Neutrophil (primary cell): ENCODE measurements around the gene PCDHGA2.
"Not testable (repeated sequence)": the region's sequence is repeated elsewhere in the genome, so short reads cannot be mapped to it uniquely, and the experiment has no call there.

ENCODE experiments used
- H3K27ac ChIP-seq: fragments of 200-600 bp; sonication (generic); 2 replicates; pipeline ENCODE4 v1.5.1; 2016; ENCODE audit warnings: mild to moderate bottlenecking, moderate library complexity
- H3K27me3 ChIP-seq: fragments of 200-600 bp; sonication (generic); 2 replicates; pipeline ENCODE4 v1.6.0; 2016; ENCODE audit warnings: mild to moderate bottlenecking
- H3K36me3 ChIP-seq: fragments of 200-600 bp; sonication (generic); 2 replicates; pipeline ENCODE4 v1.5.1; 2017
- H3K4me1 ChIP-seq, 2 experiments: fragments of 200-600 bp in 1 of 2; sonication (generic) in 1 of 2; 1 replicate in 1 of 2; 2 replicates in 1 of 2; pipeline versions ENCODE4 v1.5.1 to v1.6.1; 2013 to 2016; ENCODE audit warnings: low read depth in 1 of 2, low read length in 1 of 2, mild to moderate bottlenecking in 1 of 2, moderate library complexity in 1 of 2; ENCODE audit not compliant: control insufficient read depth in 1 of 2, insufficient read depth in 1 of 2
- H3K4me3 ChIP-seq, 2 experiments: fragments of 200-600 bp in 1 of 2; sonication (generic) in 1 of 2; 1 replicate in 1 of 2; 2 replicates in 1 of 2; pipeline ENCODE4 v1.5.1; 2013 to 2016; ENCODE audit warnings: low read depth in 1 of 2, low read length in 1 of 2, mild to moderate bottlenecking in 1 of 2, moderate library complexity in 1 of 2
- H3K9me3 ChIP-seq: fragments of 200-600 bp; sonication (generic); 2 replicates; pipeline ENCODE4 v1.5.1; 2016
- TF ChIP-seq, protein P1 (sequence below): fragments of 200-600 bp; sonication (generic); IDR thresholded peaks from 2 replicates; pipeline ENCODE4 v1.5.1; 2016; ENCODE audit warnings: antibody characterized with exemption

PCDHGA2 gene

DNA sequence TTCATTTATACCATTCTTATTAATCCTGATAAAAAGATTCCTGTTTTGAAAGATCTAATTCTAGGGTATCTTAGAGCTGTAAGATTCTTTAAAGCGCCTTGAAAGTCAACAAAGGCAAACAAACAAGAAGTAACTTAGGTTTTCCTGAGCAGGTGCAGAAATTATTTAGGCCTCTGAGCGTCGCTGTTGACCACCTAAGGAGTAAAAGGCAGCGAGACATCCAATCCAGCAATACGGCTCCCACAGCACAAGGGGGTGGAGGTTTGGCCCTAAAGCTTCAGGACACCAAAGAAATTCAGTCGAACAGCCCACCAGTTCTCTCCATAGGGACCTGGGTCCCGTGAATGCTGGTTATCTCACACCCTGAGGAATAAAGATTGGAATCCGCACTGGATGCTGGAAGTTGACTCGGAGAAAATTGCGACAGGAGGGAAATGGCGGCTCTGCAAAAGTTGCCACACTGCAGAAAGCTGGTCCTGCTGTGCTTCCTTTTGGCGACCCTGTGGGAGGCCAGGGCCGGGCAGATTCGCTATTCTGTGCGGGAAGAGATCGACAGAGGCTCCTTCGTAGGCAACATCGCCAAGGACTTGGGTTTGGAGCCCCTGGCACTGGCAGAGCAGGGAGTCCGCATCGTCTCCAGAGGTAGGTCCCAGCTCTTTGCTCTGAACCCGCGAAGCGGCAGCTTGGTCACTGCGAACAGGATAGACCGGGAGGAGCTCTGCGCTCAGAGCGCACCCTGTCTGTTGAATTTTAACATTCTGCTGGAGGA is at the start of gene PCDHGA2:
Gene PCDHGA2, plus strand, starts transcription at position 223 of the 769 bp plus-strand sequence.
- Histone ChIP-seq H3K4me3 (no peak within 1 kb of the TSS), H3K27me3 (peaks cover 100% of the 10 kb centered on the region), H3K27ac (no peak within 1 kb of the TSS), H3K36me3 (no peaks in the 10 kb centered on the region), H3K4me1 (no peaks in the 10 kb centered on the region), H3K9me3 (peaks cover 11% of the 10 kb centered on the region)
- TF ChIP-seq, protein P1, sequence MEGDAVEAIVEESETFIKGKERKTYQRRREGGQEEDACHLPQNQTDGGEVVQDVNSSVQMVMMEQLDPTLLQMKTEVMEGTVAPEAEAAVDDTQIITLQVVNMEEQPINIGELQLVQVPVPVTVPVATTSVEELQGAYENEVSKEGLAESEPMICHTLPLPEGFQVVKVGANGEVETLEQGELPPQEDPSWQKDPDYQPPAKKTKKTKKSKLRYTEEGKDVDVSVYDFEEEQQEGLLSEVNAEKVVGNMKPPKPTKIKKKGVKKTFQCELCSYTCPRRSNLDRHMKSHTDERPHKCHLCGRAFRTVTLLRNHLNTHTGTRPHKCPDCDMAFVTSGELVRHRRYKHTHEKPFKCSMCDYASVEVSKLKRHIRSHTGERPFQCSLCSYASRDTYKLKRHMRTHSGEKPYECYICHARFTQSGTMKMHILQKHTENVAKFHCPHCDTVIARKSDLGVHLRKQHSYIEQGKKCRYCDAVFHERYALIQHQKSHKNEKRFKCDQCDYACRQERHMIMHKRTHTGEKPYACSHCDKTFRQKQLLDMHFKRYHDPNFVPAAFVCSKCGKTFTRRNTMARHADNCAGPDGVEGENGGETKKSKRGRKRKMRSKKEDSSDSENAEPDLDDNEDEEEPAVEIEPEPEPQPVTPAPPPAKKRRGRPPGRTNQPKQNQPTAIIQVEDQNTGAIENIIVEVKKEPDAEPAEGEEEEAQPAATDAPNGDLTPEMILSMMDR = no peak

DNA sequence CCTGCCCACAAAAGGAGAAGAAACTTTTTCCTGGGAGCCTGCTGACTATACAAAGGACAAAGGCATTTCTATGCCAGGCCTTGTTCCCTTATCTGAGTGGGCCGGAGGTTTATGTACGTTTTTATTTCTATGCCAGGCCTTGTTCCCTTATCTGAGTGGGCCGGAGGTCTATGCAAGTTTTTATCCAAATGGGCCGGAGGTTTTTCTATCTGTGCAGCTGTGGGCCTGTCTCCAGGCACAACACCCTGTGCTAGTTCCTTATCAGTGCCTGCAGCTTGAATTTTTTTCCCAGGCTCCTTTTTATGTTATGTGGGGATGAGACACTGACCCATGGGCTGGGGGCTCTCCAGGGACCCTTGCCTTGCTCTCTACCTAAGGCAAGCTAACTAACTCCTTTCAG is 40.2 kb upstream of the PCDHGA2 start:
- no peaks in the 10 kb centered on the region for H3K36me3 ChIP-seq
- no peaks in the 10 kb centered on the region for H3K4me1 ChIP-seq
- peaks cover 46% of the 10 kb centered on the region for H3K9me3 ChIP-seq
- H3K27me3 ChIP-seq = no peaks in the 10 kb centered on the region
- H3K4me3 ChIP-seq = no peak overlapping the region
- no peak overlapping the region for H3K27ac ChIP-seq
- TF ChIP-seq, protein P1 = no peak

DNA sequence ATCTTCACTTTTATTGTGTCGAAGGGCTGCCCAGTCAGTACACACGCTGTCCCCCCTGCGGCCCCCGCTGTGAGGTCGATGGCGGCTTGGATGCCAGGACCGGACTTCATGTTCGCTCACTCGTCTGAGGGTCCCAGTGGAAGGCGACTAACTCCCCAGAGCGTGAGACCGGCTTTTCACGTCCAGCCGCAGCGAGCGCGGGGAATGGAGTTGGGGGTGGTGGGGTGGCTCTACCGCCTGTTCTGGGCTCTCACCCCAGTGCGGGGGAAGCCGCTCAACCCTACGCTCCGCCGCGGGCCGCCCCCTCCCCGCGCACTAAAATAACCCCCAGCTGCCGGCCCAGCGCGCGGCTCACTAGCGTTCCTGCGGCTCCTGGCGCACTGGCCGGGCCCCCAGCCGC is 34.8 kb upstream of the PCDHGA2 start, which contains the start of gene SLC25A2:
Gene SLC25A2, minus strand, starts transcription at position 294 of the 400 bp plus-strand sequence. Its CDS starts 184 bp downstream, at position 110.
- H3K9me3 ChIP-seq = peaks cover 68% of the 10 kb centered on the region
- TF ChIP-seq, protein P1 = no peak

DNA sequence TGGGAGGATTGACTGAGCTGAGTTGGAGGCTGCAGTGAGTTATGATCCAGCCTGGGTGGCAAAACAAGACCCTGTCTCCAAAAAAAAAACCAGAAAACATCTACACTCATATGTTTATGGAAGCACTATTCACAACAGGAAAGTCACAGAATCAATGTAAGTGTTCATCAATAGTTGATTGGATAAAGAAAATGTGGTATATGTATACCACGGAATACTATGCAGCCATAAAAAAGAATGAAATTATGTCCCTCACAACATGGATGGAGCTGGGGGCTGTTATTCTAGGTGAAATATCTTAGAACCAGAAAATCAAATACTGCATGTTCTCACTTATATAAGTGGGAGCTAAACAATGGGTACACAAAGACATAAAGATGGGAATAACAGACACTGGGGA is 31.9 kb upstream of the PCDHGA2 start:
- Histone ChIP-seq H3K4me3 (no peak overlapping the region), H3K9me3 (peaks cover 47% of the 10 kb centered on the region)
- TF ChIP-seq, protein P1 = no peak

More for the DNA sequence above, 34.8 kb upstream of the PCDHGA2 start, which contains the start of gene SLC25A2:
- H3K4me3 ChIP-seq = no peak within 1 kb of the TSS
- H3K27me3 ChIP-seq = no peaks in the 10 kb centered on the region
- H3K27ac ChIP-seq = no peak within 1 kb of the TSS
- H3K4me1 ChIP-seq = no peaks in the 10 kb centered on the region
- H3K36me3 ChIP-seq = no peaks in the 10 kb centered on the region

DNA sequence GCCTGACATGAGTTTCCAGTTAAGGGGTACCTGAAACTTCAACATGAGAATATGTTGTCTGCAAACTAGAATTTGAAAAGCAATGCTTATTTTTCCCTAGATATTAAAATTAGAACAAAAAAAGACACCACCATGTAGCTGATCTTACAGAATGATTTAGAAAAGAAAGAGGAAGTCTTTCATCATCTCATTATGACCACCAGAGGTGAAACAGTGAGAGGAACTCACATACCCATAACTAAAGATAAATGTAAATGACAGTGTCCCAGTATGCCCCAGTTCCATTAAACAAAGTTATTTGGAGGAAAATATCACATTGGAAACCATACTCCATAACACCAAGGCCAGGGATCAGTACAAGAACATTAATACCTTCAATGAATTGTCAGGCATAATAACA is 24.8 kb upstream of the PCDHGA2 start:
- Histone ChIP-seq H3K36me3 (no peaks in the 10 kb centered on the region), H3K4me1 (no peaks in the 10 kb centered on the region), H3K27me3 (no peaks in the 10 kb centered on the region), H3K27ac (no peak overlapping the region), H3K9me3 (peaks cover 27% of the 10 kb centered on the region), H3K4me3 (no peak overlapping the region)
- TF ChIP-seq, protein P1 = no peak

More for the DNA sequence above, 31.9 kb upstream of the PCDHGA2 start:
- H3K27ac ChIP-seq = no peak overlapping the region
- H3K27me3 ChIP-seq = no peaks in the 10 kb centered on the region
- H3K4me1 ChIP-seq = no peaks in the 10 kb centered on the region
- no peaks in the 10 kb centered on the region for H3K36me3 ChIP-seq

DNA sequence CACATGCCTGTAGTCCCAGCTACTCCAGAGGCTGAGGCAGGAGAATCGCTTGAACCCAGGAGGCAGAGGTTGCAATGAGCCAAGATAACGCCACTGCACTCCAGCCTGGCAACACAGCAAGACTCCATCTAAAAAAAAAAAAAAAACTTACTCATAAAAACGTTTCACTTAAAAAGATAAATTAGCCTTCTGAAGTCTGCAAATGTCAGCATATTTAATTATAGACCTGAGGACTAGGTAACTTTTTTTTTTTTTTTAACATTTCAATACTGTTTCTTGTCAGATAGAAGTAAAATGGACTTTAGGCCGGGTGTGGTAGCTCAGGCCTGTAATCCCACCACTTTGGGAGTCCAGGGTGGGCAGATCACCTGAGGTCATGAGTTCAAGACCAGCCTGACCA is 21.6 kb upstream of the PCDHGA2 start:
- H3K9me3 ChIP-seq = peaks cover 38% of the 10 kb centered on the region
- peaks cover 12 to 15% of the 10 kb centered on the region in 2 experiments for H3K4me1 ChIP-seq
- not testable (repeated sequence) for H3K27ac ChIP-seq, H3K27me3 ChIP-seq, H3K4me3 ChIP-seq, H3K36me3 ChIP-seq
